Pulmonary artery endothelial cell (primary cell): ENCODE data around the gene PAK3. TPM values are rescaled to one million over a fixed set of nuclear protein-coding genes. Genes with fewer than 3 reads are reported as not detected.

Experiments used
- DNase-seq: peaks from one replicate; pipeline ENCODE4 v3.0.0-alpha.2; 2011; ENCODE audit warnings: low read depth, low spot score
- total RNA-seq: library from RNA; depleted of rRNA; stranded (reverse); fragments of >200 nt; gene quantifications from 2 replicates; pipeline ENCODE4 v1.2.3, GENCODE V29; 2014

The PAK3 gene
- total RNA-seq, 1 donor from 2014 or later: 0.26 TPM

- no peak for DNase-seq
These were observed 35.6 kb downstream of the PAK3 start for GRCh38 chrX:111131572-111131971.

GRCh38 chrX:111133389-111133788 lies 37.4 kb downstream of the PAK3 start:
- DNase-seq: no peak

- DNase-seq: no peak
These were observed 49.9 kb downstream of the PAK3 start for GRCh38 chrX:111145878-111146277.

GRCh38 chrX:111151764-111152163 lies 55.8 kb downstream of the PAK3 start:
- DNase-seq: no peak

- DNase-seq: no peak
These were observed 63.2 kb downstream of the PAK3 start for GRCh38 chrX:111159232-111159631.

- DNase-seq: no peak
These were observed 68.7 kb downstream of the PAK3 start for GRCh38 chrX:111164728-111165127.

GRCh38 chrX:111165902-111166301 lies 69.9 kb downstream of the PAK3 start:
- DNase-seq: no peak

GRCh38 chrX:111167334-111167733 lies 71.3 kb downstream of the PAK3 start:
- no peak for DNase-seq

GRCh38 chrX:111168314-111168713 lies 72.3 kb downstream of the PAK3 start:
- DNase-seq: no peak

- no peak for DNase-seq
These were observed 73.2 kb downstream of the PAK3 start for GRCh38 chrX:111169141-111169540.

GRCh38 chrX:111170017-111170416 lies 74.0 kb downstream of the PAK3 start:
- DNase-seq: no peak

- no peak for DNase-seq
These were observed 84.8 kb downstream of the PAK3 start for GRCh38 chrX:111180750-111181240.

GRCh38 chrX:111181951-111182350 lies 86.0 kb downstream of the PAK3 start:
- DNase-seq: no peak

GRCh38 chrX:111182997-111183396 lies 87.0 kb downstream of the PAK3 start:
- DNase-seq: no peak

GRCh38 chrX:111191598-111191997 lies 95.6 kb downstream of the PAK3 start:
- no peak for DNase-seq

- DNase-seq: no peak
These were observed 103.5 kb downstream of the PAK3 start for GRCh38 chrX:111199505-111199904.

GRCh38 chrX:111200327-111200726 lies 104.3 kb downstream of the PAK3 start:
- no peak for DNase-seq

- no peak for DNase-seq
These were observed 111.9 kb downstream of the PAK3 start for GRCh38 chrX:111207851-111208250.

- DNase-seq: no peak
These were observed 120.4 kb downstream of the PAK3 start for GRCh38 chrX:111216293-111216801.

- no peak for DNase-seq
These were observed 148.3 kb downstream of the PAK3 start for GRCh38 chrX:111244235-111244750.

GRCh38 chrX:111254896-111255693 lies 159.1 kb downstream of the PAK3 start:
- no peak for DNase-seq

GRCh38 chrX:111257733-111258132 lies 161.7 kb downstream of the PAK3 start:
- no peak for DNase-seq

GRCh38 chrX:111259559-111259958 lies 163.6 kb downstream of the PAK3 start:
- no peak for DNase-seq
